ENCODE measurements around the gene SLC44A5. TPM values are rescaled to one million over a fixed set of nuclear protein-coding genes. Genes with fewer than 3 reads are reported as not detected.

SLC44A5 gene
- polyA plus RNA-seq, 3 donors = not detected

GRCh38 chr1:75587692-75588091, 23.2 kb downstream of the SLC44A5 start:
- no peak overlapping the region for H3K4me3 Mint-ChIP-seq
- no peak for TF ChIP-seq CTCF (IDR thresholded peaks at IDR 0.05)
- H3K27ac Mint-ChIP-seq = no peak overlapping the region

GRCh38 chr1:75583282-75583681, 27.6 kb downstream of the SLC44A5 start:
- H3K4me1 ChIP-seq (ENCODE audit: control insufficient read depth in 1 of 2, insufficient read depth in 2 of 2, low read length in 2 of 2) = no peaks in the 10 kb centered on the region
- Mint-ChIP-seq H3K9me3 (no peaks in the 10 kb centered on the region), H3K27ac (no peak overlapping the region), H3K4me3 (no peak overlapping the region), H3K4me1 (no peaks in the 10 kb centered on the region), H3K36me3 (no peaks in the 10 kb centered on the region), H3K27me3 (ENCODE audit: low read depth in 3 of 3) (peaks cover 0 to 5% (median 2%) of the 10 kb centered on the region in 3 donors)
- no peak overlapping the region for H2AFZ ChIP-seq (ENCODE audit: insufficient read depth, low read depth, low read length, poor library complexity, severe bottlenecking)
- intact Hi-C loops (cut with micrococcal nuclease) = no loop called here
- no peaks in the 10 kb centered on the region for H3K9me3 ChIP-seq (replicated peaks in 1 of 2; ENCODE audit: control insufficient read depth in 1 of 2, insufficient read depth in 1 of 2, low read length in 2 of 2)
- H3K4me3 ChIP-seq (replicated peaks in 1 of 3; ENCODE audit: low read depth in 2 of 3, low read length in 3 of 3) = no peak overlapping the region
- no peak overlapping the region for H3K9ac ChIP-seq (ENCODE audit: insufficient read depth, low read length, poor library complexity, severe bottlenecking)
- WGBS (ENCODE audit: insufficient coverage) = 48% methylated on average over 2 of the region's 2 CpGs
- DNase-seq = no peak
- no peaks in the 10 kb centered on the region for H4K20me1 ChIP-seq (ENCODE audit: insufficient read depth, low read length)
- no peaks in the 10 kb centered on the region for H3K79me2 ChIP-seq (ENCODE audit: insufficient read depth, low read length)
- no peak overlapping the region for H3K4me2 ChIP-seq (replicated peaks; ENCODE audit: extremely low read depth, low read length, poor library complexity, severe bottlenecking)
- H3K27ac ChIP-seq (ENCODE audit: low read depth in 1 of 2, low read length in 2 of 2) = no peak overlapping the region
- no peak for TF ChIP-seq CTCF (IDR thresholded peaks at IDR 0.05)
- no peaks in the 10 kb centered on the region for H3K27me3 ChIP-seq (ENCODE audit: control insufficient read depth in 2 of 2, insufficient read depth in 2 of 2, low read length in 2 of 2)
- no peaks in the 10 kb centered on the region for H3K36me3 ChIP-seq (replicated peaks in 1 of 2; ENCODE audit: control insufficient read depth in 1 of 2, insufficient read depth in 2 of 2, low read length in 2 of 2)

More at GRCh38 chr1:75587692-75588091, 23.2 kb downstream of the SLC44A5 start:
- Histone ChIP-seq H3K9me3 (replicated peaks in 1 of 2; ENCODE audit: control insufficient read depth in 1 of 2, insufficient read depth in 1 of 2, low read length in 2 of 2) (no peaks in the 10 kb centered on the region), H3K4me2 (replicated peaks; ENCODE audit: extremely low read depth, low read length, poor library complexity, severe bottlenecking) (no peak overlapping the region), H3K27me3 (ENCODE audit: control insufficient read depth in 2 of 2, insufficient read depth in 2 of 2, low read length in 2 of 2) (no peaks in the 10 kb centered on the region), H3K9ac (ENCODE audit: insufficient read depth, low read length, poor library complexity, severe bottlenecking) (no peak overlapping the region), H3K4me1 (ENCODE audit: control insufficient read depth in 1 of 2, insufficient read depth in 2 of 2, low read length in 2 of 2) (no peaks in the 10 kb centered on the region), H3K27ac (ENCODE audit: low read depth in 1 of 2, low read length in 2 of 2) (no peak overlapping the region), H4K20me1 (ENCODE audit: insufficient read depth, low read length) (no peaks in the 10 kb centered on the region), H3K4me3 (replicated peaks in 1 of 3; ENCODE audit: low read depth in 2 of 3, low read length in 3 of 3) (no peak overlapping the region), H3K79me2 (ENCODE audit: insufficient read depth, low read length) (no peaks in the 10 kb centered on the region), H2AFZ (ENCODE audit: insufficient read depth, low read depth, low read length, poor library complexity, severe bottlenecking) (no peak overlapping the region), H3K36me3 (replicated peaks in 1 of 2; ENCODE audit: control insufficient read depth in 1 of 2, insufficient read depth in 2 of 2, low read length in 2 of 2) (no peaks in the 10 kb centered on the region)
- H3K27me3 Mint-ChIP-seq (ENCODE audit: low read depth in 3 of 3) = peaks cover 0 to 7% (median 0%) of the 10 kb centered on the region in 3 donors
- DNase-seq = no peak
- no peaks in the 10 kb centered on the region for H3K36me3 Mint-ChIP-seq
- H3K9me3 Mint-ChIP-seq = peaks cover 0 to 6% (median 0%) of the 10 kb centered on the region in 7 donors
- no peaks in the 10 kb centered on the region for H3K4me1 Mint-ChIP-seq
- intact Hi-C loops (cut with micrococcal nuclease) = no loop called here
- 29% methylated on average over 2 of the region's 3 CpGs for WGBS (ENCODE audit: insufficient coverage)
